PC-3 (cell line): ENCODE data around the gene PARP1. TPM values are rescaled to one million over a fixed set of nuclear protein-coding genes. Genes with fewer than 3 reads are reported as not detected.

ENCODE experiments used
- ATAC-seq: fragments of 200-7000 bp; cut with Tn5 transposase; 2 replicates; pipeline ENCODE4 v1.9.1; 2020; ENCODE audit warnings: mild to moderate bottlenecking, moderate library complexity
- BruUV-seq: library from RNA; stranded (reverse); fragments of 400-500 nt; replicated peaks from 2 replicates; lab custom pipeline; 2021; lab: Mats Ljungman, UMichigan
- CTCF ChIA-PET: fragments of 300-600 bp; sonication (Branson Sonifier 250); formaldehyde crosslinking; loops from one replicate; lab custom pipeline; 2022; ENCODE audit warnings: antibody characterized with exemption; lab: Charles Lee
- POLR2A ChIA-PET: fragments of 300-600 bp; sonication (Branson Sonifier 250); formaldehyde crosslinking; loops from one replicate; lab custom pipeline; 2022; ENCODE audit warnings: antibody characterized with exemption; ENCODE audit not compliant: unreplicated experiment; lab: Charles Lee
- DNase-seq: peaks from one replicate; pipeline ENCODE4 v3.0.0-alpha.2; 2015
- H2AFZ ChIP-seq: fragments of 300-600 bp; sonication (generic); 2 replicates; pipeline ENCODE4 v1.6.0; 2016; ENCODE audit warnings: antibody characterized with exemption, low read length
- H3F3A ChIP-seq: fragments of 300-600 bp; sonication (generic); one replicate; pipeline ENCODE4 v1.6.0; 2017; ENCODE audit warnings: antibody characterized with exemption, low read length, control low read depth, mild to moderate bottlenecking; ENCODE audit not compliant: unreplicated experiment
- H3K27ac ChIP-seq: fragments of 300-600 bp; sonication (generic); 2 replicates; pipeline ENCODE4 v1.5.1; 2016; ENCODE audit warnings: mild to moderate bottlenecking, low read length
- H3K27me3 ChIP-seq: fragments of 300-600 bp; sonication (generic); 2 replicates; pipeline ENCODE4 v1.6.1; 2016; ENCODE audit warnings: low read length, mixed read lengths
- H3K36me3 ChIP-seq: fragments of 300-600 bp; sonication (generic); 2 replicates; pipeline ENCODE4 v1.6.1; 2016; ENCODE audit warnings: low read depth, mixed run types, low read length, mixed read lengths
- H3K4me1 ChIP-seq: fragments of 300-600 bp; sonication (generic); 2 replicates; pipeline ENCODE4 v1.5.1; 2016; ENCODE audit warnings: low read length; ENCODE audit not compliant: insufficient read depth
- H3K4me2 ChIP-seq: fragments of 300-600 bp; sonication (generic); 2 replicates; pipeline ENCODE4 v1.6.0; 2016; ENCODE audit warnings: low read length
- H3K4me3 ChIP-seq: fragments of 300-600 bp; sonication (generic); 2 replicates; pipeline ENCODE4 v1.5.1; 2016; ENCODE audit warnings: mild to moderate bottlenecking, low read length, mixed read lengths
- H3K79me2 ChIP-seq: fragments of 300-600 bp; sonication (generic); 2 replicates; pipeline ENCODE4 v1.6.1; 2017; ENCODE audit warnings: low read length, mixed read lengths
- H3K9ac ChIP-seq: fragments of 300-600 bp; sonication (generic); 2 replicates; pipeline ENCODE4 v1.6.0; 2016; ENCODE audit warnings: mild to moderate bottlenecking, low read length
- H3K9me2 ChIP-seq: fragments of 300-600 bp; sonication (generic); replicated peaks from 2 replicates; pipeline ENCODE4 v1.6.1; 2016; ENCODE audit warnings: mixed run types, low read length, mixed read lengths
- H3K9me3 ChIP-seq: fragments of 300-600 bp; sonication (generic); 2 replicates; pipeline ENCODE4 v1.6.1; 2016; ENCODE audit warnings: low read length, mixed read lengths
- H4K20me1 ChIP-seq: fragments of 300-600 bp; sonication (generic); 2 replicates; pipeline ENCODE4 v1.6.1; 2016; ENCODE audit warnings: low read length, mixed read lengths
- CTCF ChIP-seq: fragments of 300-600 bp; sonication (generic); conservative IDR thresholded peaks from 2 replicates; pipeline ENCODE4 v1.5.1; 2017; ENCODE audit warnings: antibody characterized with exemption, low read depth, mild to moderate bottlenecking, low read length
- EZH2 ChIP-seq: fragments of 300-600 bp; sonication (generic); IDR thresholded peaks from one replicate; pipeline ENCODE4 v1.6.1; 2017; ENCODE audit warnings: antibody characterized with exemption, mild to moderate bottlenecking, low read length; ENCODE audit not compliant: unreplicated experiment
- EZH2phosphoT487 ChIP-seq: fragments of 300-600 bp; sonication (generic); IDR thresholded peaks from 2 replicates; pipeline ENCODE4 v1.6.1; 2018; ENCODE audit warnings: mild to moderate bottlenecking, antibody characterized with exemption, low read length, borderline replicate concordance
- intact Hi-C: fragments of 100-400 bp; cut with micrococcal nuclease; formaldehyde crosslinking; loops from 2 replicates; pipeline ENCODE4 v1.9.0; 2023
- total RNA-seq: library from RNA; depleted of rRNA; stranded (reverse); fragments of >200 nt; gene quantifications from 2 replicates; pipeline ENCODE4 v1.2.3, GENCODE V29; 2014

The PARP1 gene
- total RNA-seq, 1 experiment from 2014 or later, result 538 TPM

DNA sequence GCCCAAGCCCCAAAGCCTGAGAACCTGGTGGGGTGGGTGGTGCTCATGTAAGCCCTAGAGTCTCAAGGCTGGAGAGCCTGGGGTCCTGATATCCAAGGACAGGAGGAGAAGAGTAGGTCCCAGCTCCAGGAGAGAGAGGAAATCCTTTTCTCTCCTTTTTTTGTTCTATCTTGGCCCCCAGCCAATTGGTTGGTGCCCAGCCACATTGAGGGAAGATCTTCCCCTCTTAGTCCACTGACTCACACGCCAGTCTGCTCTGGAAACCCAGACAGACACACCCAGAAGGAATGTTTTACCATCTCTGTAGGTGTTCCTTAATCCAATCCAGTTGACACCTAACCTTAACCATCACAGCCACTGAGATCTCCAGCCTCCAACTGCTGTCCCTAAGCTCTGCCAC, 82.7 kb downstream of the PARP1 start:
- DNase-seq (peak; percentile 85), ATAC-seq (peak; percentile 61)
- H3F3A ChIP-seq, result no peaks in the 10 kb centered on the region
- no peak overlapping the region for H3K4me3 ChIP-seq
- H3K9ac ChIP-seq, result no peak overlapping the region
- H3K27me3 ChIP-seq, result no peaks in the 10 kb centered on the region
- H3K27ac ChIP-seq, result no peak overlapping the region
- H3K4me2 ChIP-seq, result no peak overlapping the region
- no peaks in the 10 kb centered on the region for H3K79me2 ChIP-seq
- TF ChIP-seq EZH2 (no peak), CTCF (no peak), EZH2phosphoT487 (no peak)
- H3K36me3 ChIP-seq, result no peaks in the 10 kb centered on the region
- CTCF ChIA-PET, result no interaction called here
- POLR2A ChIA-PET, result no interaction called here
- intact Hi-C loops, result no loop called here
- no peaks in the 10 kb centered on the region for H4K20me1 ChIP-seq
- peaks cover 19% of the 10 kb centered on the region for H3K4me1 ChIP-seq
- H3K9me3 ChIP-seq, result no peaks in the 10 kb centered on the region
- no peak overlapping the region for H2AFZ ChIP-seq
- no TSS peak for BruUV-seq
- no peaks in the 10 kb centered on the region for H3K9me2 ChIP-seq

- no peaks in the 10 kb centered on the region for H3K27me3 ChIP-seq
- CTCF ChIA-PET, result no interaction called here
- intact Hi-C loops, result no loop called here
- no peaks in the 10 kb centered on the region for H3K9me3 ChIP-seq
- H3K4me1 ChIP-seq, result peaks cover 19% of the 10 kb centered on the region
- no peak for DNase-seq
- no peak for TF ChIP-seq EZH2phosphoT487
- no peak for TF ChIP-seq CTCF
- no peak overlapping the region for H3K4me3 ChIP-seq
- no peaks in the 10 kb centered on the region for H3K79me2 ChIP-seq
- no peak overlapping the region for H2AFZ ChIP-seq
- H3K36me3 ChIP-seq, result no peaks in the 10 kb centered on the region
- H3K9me2 ChIP-seq, result no peaks in the 10 kb centered on the region
- no peak overlapping the region for H3K9ac ChIP-seq
- H4K20me1 ChIP-seq, result no peaks in the 10 kb centered on the region
- ATAC-seq, result no peak
- H3F3A ChIP-seq, result no peaks in the 10 kb centered on the region
- POLR2A ChIA-PET, result interaction anchor here (0.6 kb wide), 1 partner anchor 200 kb away, joined by 4 read pairs; no protein-coding TSS in a partner anchor
- H3K27ac ChIP-seq, result no peak overlapping the region
- no peak overlapping the region for H3K4me2 ChIP-seq
- no TSS peak for BruUV-seq
These were observed 83.4 kb downstream of the PARP1 start for GRCh38 chr1:226324479-226324878.

GRCh38 chr1:226322986-226323385, 84.9 kb downstream of the PARP1 start:
- BruUV-seq, result no TSS peak
- Histone ChIP-seq H3K4me1 (peaks cover 19% of the 10 kb centered on the region), H3K9me3 (no peaks in the 10 kb centered on the region), H3K4me3 (no peak overlapping the region), H3K9ac (no peak overlapping the region), H4K20me1 (no peaks in the 10 kb centered on the region), H3K27ac (no peak overlapping the region), H3F3A (no peaks in the 10 kb centered on the region), H3K36me3 (no peaks in the 10 kb centered on the region), H3K79me2 (no peaks in the 10 kb centered on the region), H3K27me3 (no peaks in the 10 kb centered on the region), H2AFZ (no peak overlapping the region), H3K9me2 (no peaks in the 10 kb centered on the region), H3K4me2 (0 out of 2 replicates have a peak overlapping the region, but pooled peaks have one; percentile 14)
- POLR2A ChIA-PET, result no interaction called here
- intact Hi-C loops, result no loop called here
- TF ChIP-seq CTCF (no peak), EZH2 (no peak), EZH2phosphoT487 (no peak)
- ATAC-seq (peak; percentile 63), DNase-seq (peak; percentile 95)
- CTCF ChIA-PET, result interaction anchor here (1.3 kb wide), 1 partner anchor 10 kb away, joined by 4 read pairs; no protein-coding TSS in a partner anchor
